ENCODE data around the gene MIA3.
"Not testable (repeated sequence)": the region's sequence is repeated elsewhere in the genome, so short reads cannot be mapped to it uniquely, and the experiment has no call there.

MIA3 gene

GRCh38 chr1:222618001-222618879, at the start of gene MIA3:
TSS of gene MIA3 (plus strand) at chr1:222618097. CDS start at chr1:222618111, 14 bp downstream.
- peak; percentile 51 to 87 (median 72) for DNase-seq

GRCh38 chr1:222570837-222571236, 47.1 kb upstream of the MIA3 start:
- no peak for DNase-seq

- no peak for DNase-seq
Measured at GRCh38 chr1:222579316-222579715, 38.6 kb upstream of the MIA3 start.

- DNase-seq = no peak
Measured at GRCh38 chr1:222582099-222582774, 35.7 kb upstream of the MIA3 start.

- no peak for DNase-seq
Measured at GRCh38 chr1:222583079-222583478, 34.8 kb upstream of the MIA3 start.

GRCh38 chr1:222586842-222587241, 31.1 kb upstream of the MIA3 start:
- no peak for DNase-seq

GRCh38 chr1:222588135-222588534, 29.8 kb upstream of the MIA3 start:
- no peak for DNase-seq

GRCh38 chr1:222589462-222590302, 28.2 kb upstream of the MIA3 start, which contains the start of gene TAF1A:
TSS of gene TAF1A (minus strand) at chr1:222589933.
- peak; percentile 49 to 73 (median 61) for DNase-seq

GRCh38 chr1:222592171-222592570, 25.7 kb upstream of the MIA3 start:
- DNase-seq = no peak

- DNase-seq = no peak
Measured at GRCh38 chr1:222594789-222595188, 23.1 kb upstream of the MIA3 start.

- DNase-seq = no peak
Measured at GRCh38 chr1:222596696-222597095, 21.2 kb upstream of the MIA3 start.

- DNase-seq = no peak
Measured at GRCh38 chr1:222600281-222600680, 17.6 kb upstream of the MIA3 start.

- no peak for DNase-seq
Measured at GRCh38 chr1:222601257-222601656, 16.6 kb upstream of the MIA3 start.

GRCh38 chr1:222606757-222607156, 11.1 kb upstream of the MIA3 start:
- DNase-seq = no peak

- not testable (repeated sequence) for DNase-seq
Measured at GRCh38 chr1:222609111-222609510, 8.8 kb upstream of the MIA3 start.

- no peak for DNase-seq
Measured at GRCh38 chr1:222610728-222611127, 7.2 kb upstream of the MIA3 start.

- no peak for DNase-seq
Measured at GRCh38 chr1:222613627-222614026, 4.3 kb upstream of the MIA3 start.

- DNase-seq = no peak
Measured at GRCh38 chr1:222616525-222616924, 1.4 kb upstream of the MIA3 start.

- DNase-seq = peak; percentile 59 to 88 (median 76)
Measured at GRCh38 chr1:222617367-222617951, 438 bp upstream of the MIA3 start.

- DNase-seq = no peak
Measured at GRCh38 chr1:222618880-222619596, 1.1 kb downstream of the MIA3 start.

- DNase-seq = no peak
Measured at GRCh38 chr1:222620566-222620965, 2.7 kb downstream of the MIA3 start.

GRCh38 chr1:222622765-222623164, 4.9 kb downstream of the MIA3 start:
- no peak for DNase-seq

All from activated naive CD4-positive, alpha-beta T cell (primary cell).